ENCODE measurements around the gene RBBP8.

DNA sequence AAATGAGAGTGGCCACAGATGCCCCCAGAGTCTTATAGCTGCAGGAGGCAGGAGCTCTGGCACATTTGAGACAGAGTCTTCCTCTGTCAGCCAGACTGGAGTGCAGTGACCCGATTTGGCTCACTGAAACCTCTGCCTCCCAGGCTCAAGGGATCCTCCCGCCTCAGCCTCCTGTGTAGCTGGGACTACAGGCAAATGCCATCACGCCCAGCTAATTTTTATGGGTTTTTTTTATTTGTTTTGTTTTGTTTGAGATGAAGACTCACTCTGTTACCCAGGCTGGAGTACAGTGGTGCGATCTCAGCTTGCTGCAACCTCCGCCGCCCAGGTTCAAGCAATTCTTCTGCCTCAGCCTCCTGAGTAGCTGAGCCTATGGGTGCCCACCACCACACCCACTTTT, 121.4 kb downstream of the RBBP8 start:
- TF ChIP-seq CTCF (IDR thresholded peaks at IDR 0.05; ENCODE audit: insufficient read depth, low read length, poor library complexity, severe bottlenecking) (no peak), EZH2phosphoT487 (conservative IDR thresholded peaks at IDR 0.05; ENCODE audit: low read length) (no peak)
